NB4 (cell line): Measurements from ENCODE around the gene LCNL1.

Experiments
- POLR2A ChIP-seq: IDR thresholded peaks from 2 replicates; pipeline ENCODE4 v1.6.1; 2011; ENCODE audit warnings: mild to moderate bottlenecking; ENCODE audit not compliant: insufficient read length; ENCODE audit errors: extremely low read depth
- TF ChIP-seq, protein P1 (sequence below): IDR thresholded peaks from one replicate; pipeline ENCODE4 v1.5.1; 2012; ENCODE audit warnings: low read depth, low read length

DNA sequence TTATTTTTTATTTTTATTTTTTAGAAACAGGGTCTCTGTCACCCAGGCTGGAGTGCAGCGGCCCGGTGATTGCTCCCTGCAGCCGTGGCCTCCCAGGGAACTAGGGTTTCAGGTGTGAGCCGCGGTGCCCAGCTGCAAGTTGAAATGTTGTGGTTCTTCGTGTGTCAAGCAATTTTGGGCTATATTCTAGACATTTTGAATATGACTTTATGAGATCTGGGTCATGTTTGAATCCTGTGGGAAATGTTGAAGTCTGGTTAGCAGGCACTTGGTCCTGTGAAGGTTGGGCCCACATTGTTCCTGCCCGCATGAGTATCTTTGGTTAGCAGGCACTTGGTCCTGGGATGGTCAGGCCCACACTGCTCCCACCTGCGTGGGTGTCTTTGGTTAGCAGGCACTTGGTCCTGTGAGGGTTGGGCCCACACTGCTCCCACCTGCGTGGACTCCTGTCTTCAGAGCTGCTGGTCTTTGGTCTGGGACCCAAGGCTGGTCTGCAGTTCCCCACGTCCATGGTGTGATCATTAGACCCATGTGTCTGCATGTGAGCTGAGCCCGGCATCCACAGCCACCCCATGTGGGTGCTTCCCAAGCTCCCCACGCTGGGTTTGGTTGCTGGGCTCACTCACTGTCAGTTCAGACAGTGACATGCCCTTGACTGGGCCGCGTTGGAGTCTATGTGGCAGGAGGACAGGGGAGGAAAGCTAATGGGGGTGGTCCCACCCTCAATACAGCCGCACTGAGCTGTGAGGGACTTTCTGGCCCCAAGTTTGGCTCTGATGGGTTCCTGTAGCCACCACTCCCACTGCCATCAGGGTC is 45.4 kb upstream of the LCNL1 start:
- TF ChIP-seq, protein P1, sequence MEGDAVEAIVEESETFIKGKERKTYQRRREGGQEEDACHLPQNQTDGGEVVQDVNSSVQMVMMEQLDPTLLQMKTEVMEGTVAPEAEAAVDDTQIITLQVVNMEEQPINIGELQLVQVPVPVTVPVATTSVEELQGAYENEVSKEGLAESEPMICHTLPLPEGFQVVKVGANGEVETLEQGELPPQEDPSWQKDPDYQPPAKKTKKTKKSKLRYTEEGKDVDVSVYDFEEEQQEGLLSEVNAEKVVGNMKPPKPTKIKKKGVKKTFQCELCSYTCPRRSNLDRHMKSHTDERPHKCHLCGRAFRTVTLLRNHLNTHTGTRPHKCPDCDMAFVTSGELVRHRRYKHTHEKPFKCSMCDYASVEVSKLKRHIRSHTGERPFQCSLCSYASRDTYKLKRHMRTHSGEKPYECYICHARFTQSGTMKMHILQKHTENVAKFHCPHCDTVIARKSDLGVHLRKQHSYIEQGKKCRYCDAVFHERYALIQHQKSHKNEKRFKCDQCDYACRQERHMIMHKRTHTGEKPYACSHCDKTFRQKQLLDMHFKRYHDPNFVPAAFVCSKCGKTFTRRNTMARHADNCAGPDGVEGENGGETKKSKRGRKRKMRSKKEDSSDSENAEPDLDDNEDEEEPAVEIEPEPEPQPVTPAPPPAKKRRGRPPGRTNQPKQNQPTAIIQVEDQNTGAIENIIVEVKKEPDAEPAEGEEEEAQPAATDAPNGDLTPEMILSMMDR = no peak
- no peak for TF ChIP-seq POLR2A
